NCI-H1092 (cell line): ENCODE measurements around the gene PCDH15.
"Not testable (repeated sequence)": the region's sequence is repeated elsewhere in the genome, so short reads cannot be mapped to it uniquely, and the experiment has no call there.

Experiments
- DNase-seq: peaks from one replicate; lab custom pipeline; 2025; lab: John Stamatoyannopoulos, UW

PCDH15 gene

DNA sequence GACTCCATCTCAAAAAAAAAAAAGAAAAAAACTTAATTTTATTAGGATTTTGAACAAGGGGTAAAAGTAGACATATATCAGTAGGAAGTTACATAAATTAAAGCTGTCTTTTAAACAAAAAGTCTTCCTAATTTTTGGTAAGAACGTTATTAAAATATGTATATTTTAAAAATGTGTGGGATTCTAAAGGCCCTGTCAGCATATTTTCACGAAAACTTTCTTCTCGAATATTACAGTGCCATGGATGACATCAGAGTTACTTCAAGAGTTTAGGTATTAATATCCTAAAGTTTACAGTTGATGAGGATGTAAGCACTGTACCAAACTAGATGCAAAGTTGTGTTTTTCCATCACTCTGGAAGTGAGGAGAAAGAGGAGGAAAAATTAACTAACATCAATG, 820.8 kb downstream of the PCDH15 start:
- DNase-seq, result no peak

GRCh38 chr10:53978301-53978700, 822.7 kb downstream of the PCDH15 start:
- no peak for DNase-seq

DNA sequence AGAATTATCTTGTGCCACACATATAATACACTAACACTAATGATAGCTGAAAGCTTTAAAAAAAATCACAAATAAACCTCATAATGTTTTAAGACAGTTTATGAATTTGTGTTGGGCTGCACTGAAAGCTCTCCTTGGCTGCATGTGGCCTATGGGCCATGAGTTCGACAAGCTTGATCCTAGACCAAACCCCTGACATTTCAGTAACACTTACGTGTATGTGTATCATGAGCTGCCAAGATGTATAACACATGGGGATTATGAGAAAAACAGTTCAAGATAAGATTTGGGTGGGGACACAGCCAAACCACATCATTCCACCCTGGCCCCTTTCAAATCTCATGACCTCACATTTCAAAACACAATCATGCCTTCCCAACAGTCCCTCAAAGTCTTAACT, 823.8 kb downstream of the PCDH15 start:
- no peak for DNase-seq

- no peak for DNase-seq
Measured at GRCh38 chr10:53957401-53957800, 843.6 kb downstream of the PCDH15 start.

DNA sequence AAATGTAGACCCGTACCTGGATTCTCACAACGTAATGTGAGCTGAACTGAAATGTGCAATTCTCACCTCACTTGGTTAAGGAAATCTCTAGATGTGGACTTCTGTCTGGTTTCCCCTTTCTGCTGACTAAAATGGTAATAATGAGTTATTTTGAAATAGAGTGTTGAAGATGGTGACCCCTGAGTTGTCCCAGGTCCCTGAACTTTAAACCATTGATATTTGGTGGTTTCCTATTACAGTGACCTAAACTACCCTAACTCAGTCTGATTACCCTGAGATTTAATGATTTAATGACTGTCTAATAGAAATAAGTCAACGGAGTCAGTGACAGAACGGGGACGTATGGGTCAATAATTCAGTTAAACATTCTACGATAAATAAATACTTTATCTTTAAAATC, 845.9 kb downstream of the PCDH15 start:
- DNase-seq, result no peak

GRCh38 chr10:53952698-53953630, 848.1 kb downstream of the PCDH15 start:
- DNase-seq, result no peak

DNA sequence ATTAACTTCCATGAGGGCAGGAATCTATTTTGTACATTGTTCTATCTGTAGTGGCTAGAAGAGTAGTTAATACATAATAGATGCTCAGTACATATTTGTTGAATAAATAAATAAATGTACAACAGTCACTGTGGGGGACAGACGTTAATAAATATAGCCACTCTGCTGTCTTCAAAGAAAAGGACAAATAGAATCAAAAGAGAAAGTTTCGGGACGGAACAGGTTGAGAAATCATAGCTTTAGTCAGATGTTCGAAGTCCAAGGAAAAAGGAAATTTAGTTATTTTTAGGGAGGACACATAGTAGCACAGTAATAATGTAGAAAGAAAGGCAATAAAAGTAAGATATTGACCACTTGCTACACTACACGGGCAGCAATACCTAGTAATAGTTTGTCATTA, 861.4 kb downstream of the PCDH15 start:
- DNase-seq, result no peak

- DNase-seq, result no peak
Measured at GRCh38 chr10:53930648-53931047, 870.4 kb downstream of the PCDH15 start.

GRCh38 chr10:53924051-53924700, 876.9 kb downstream of the PCDH15 start:
- not testable (repeated sequence) for DNase-seq

DNA sequence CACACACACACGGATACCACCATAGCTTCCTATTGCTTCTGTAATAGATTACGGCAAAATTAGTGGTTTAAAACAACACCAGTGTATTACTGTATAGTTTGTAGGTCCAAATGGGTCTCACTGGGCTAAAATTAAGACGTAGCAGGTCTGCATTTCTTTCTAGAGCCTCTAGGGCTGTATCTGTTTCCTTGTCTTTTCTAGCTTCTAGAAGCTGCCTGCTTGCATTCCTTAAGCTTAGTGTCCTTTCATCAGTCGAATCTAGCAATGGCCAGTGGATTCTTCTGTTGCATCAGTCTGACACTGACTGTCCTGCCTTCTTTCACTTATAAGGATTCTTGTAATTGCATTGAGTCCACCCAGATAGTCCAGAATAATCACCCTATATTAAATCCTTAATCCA, 882.3 kb downstream of the PCDH15 start:
- no peak for DNase-seq

GRCh38 chr10:53909791-53910190, 891.2 kb downstream of the PCDH15 start:
- no peak for DNase-seq

- no peak for DNase-seq
Measured at GRCh38 chr10:53904506-53905241, 896.4 kb downstream of the PCDH15 start.

DNA sequence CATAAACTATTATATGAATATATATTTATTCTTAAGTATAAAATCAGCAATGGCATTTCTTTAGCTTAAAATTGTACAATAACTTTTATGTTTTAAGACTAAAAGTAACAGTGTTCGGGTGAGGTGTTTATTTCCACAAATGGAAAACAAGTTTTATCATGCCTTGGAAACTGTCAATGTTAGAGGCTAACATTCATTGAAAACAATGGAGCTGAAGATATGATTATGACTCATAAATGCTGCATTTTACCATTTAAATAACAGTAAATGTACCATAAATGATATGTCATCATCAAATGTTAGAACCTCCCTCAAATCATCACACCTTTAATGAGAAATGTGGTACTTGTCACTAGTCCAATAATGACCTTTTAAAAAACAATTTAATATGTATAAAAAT, 897.3 kb downstream of the PCDH15 start:
- DNase-seq, result no peak

DNA sequence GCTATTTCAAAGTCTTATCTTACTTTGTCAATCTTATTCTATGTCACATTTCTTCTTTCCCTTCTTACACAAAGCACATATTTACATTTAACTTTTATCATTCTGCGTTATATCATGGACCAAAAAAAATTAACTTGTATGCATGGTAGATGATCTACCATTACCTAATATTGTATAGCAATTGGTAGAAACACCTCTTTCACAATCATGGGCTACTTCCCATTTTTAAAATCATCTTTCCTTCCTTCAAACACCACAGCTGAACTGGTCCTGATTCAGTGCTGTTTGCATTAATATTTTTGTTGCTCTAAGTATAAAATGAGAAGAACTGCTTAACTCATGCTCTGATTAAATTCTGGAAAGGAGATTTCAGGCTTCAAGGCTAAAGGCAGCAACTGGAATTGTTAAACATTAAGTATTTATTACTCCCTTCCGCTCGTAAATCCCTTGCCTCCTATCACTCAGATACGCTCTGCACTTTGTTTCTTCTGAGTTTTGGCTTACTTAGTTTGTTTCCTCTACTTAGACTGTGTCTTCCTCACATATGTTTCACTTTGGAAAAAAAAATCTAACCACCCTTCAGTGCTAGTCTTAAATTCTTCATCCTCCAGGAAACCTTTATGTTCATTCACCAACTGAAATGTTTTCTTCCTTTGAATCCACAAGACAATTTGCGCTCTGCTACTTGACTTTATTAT, 901.4 kb downstream of the PCDH15 start:
- DNase-seq, result no peak

DNA sequence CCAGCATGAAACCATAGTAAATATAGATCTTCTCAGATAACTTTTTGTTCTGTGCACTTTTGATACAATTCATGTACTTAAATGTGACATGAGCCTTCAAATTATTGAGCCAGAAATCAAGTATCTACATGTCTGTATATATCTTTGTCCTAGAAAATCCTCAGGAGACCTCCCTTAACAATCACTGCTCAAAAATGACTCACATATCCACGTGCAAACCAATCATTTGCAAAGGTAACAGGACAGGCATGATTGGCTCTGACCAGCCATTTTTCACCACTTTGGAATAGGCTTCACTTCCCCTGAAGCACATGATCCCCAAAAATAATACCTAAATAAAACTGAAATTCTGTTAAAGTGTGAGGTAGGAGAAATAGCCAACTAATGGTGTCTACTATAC, 902.5 kb downstream of the PCDH15 start:
- no peak for DNase-seq

- no peak for DNase-seq
Measured at GRCh38 chr10:53894145-53894544, 906.9 kb downstream of the PCDH15 start.

GRCh38 chr10:53893061-53893460, 908.0 kb downstream of the PCDH15 start:
- no peak for DNase-seq

- no peak for DNase-seq
Measured at GRCh38 chr10:53886325-53887300, 914.4 kb downstream of the PCDH15 start.

DNA sequence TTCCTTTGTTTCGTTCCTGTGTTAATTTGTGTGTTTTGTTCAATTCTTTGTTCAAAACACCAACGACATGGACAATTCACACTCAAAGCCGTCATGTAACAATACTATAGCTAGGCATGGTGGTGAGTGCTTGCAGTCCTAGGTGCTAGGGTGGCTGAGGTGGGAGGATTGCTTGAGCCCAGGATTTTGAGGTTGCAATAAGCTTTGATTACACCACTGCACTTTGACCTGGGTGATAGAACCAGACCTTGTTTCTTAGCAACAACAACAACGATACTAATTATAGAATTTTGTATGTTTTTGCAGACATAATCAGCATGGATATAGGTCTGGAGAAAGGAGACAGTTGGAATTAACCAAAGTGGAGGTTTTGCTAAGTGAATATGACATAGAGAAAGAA, 936.2 kb downstream of the PCDH15 start:
- DNase-seq, result no peak

GRCh38 chr10:53852450-53853175, 948.4 kb downstream of the PCDH15 start:
- no peak for DNase-seq
